LNCAP (cell line): ENCODE measurements around the gene GPR26.

Source experiments
- TF ChIP-seq, protein P1 (sequence below): fragments of 450-650 bp; IDR thresholded peaks from 2 replicates; pipeline ENCODE4 v1.5.1; 2017; ENCODE audit warnings: mild to moderate bottlenecking

GPR26 gene

DNA sequence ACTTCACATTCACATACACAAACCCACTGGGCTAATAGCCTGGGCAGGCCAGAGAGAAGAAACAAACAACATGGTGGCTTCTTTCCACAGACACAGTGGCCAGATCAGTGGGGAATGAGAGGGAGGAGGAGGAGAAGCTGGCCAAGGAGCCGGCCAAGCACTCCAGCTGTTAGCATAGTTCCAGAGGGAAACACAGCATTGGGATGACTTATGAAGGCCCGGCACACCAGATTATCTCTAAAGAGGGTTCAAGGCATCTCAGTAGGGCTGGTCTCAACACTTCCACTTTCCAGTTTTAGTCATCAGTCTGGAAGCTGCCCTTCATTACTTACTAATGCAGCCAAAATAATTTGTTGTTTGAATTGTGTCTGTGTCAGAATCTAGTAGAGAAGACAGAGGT, 42.1 kb upstream of the GPR26 start:
- TF ChIP-seq, protein P1, sequence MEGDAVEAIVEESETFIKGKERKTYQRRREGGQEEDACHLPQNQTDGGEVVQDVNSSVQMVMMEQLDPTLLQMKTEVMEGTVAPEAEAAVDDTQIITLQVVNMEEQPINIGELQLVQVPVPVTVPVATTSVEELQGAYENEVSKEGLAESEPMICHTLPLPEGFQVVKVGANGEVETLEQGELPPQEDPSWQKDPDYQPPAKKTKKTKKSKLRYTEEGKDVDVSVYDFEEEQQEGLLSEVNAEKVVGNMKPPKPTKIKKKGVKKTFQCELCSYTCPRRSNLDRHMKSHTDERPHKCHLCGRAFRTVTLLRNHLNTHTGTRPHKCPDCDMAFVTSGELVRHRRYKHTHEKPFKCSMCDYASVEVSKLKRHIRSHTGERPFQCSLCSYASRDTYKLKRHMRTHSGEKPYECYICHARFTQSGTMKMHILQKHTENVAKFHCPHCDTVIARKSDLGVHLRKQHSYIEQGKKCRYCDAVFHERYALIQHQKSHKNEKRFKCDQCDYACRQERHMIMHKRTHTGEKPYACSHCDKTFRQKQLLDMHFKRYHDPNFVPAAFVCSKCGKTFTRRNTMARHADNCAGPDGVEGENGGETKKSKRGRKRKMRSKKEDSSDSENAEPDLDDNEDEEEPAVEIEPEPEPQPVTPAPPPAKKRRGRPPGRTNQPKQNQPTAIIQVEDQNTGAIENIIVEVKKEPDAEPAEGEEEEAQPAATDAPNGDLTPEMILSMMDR = no peak

DNA sequence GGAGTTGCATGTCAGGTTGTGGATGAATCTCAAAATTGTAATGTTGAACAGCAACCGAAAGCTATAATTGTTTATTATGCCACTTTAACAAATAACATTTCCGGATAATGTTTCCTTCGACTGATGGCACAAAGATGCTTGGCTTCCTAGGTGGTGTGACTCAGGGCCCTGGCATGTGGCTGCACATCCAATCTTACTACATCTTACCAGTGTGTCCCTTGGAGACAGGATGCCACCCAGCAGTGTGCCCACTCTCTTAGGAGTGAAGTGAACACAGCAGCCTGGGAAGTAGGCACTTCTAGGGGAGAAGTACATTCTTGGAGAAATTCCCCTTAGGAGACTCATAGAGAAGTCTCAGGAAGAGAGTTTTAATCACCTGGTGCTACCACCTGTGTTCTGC, 33.0 kb upstream of the GPR26 start:
- TF ChIP-seq, protein P1 = no peak

DNA sequence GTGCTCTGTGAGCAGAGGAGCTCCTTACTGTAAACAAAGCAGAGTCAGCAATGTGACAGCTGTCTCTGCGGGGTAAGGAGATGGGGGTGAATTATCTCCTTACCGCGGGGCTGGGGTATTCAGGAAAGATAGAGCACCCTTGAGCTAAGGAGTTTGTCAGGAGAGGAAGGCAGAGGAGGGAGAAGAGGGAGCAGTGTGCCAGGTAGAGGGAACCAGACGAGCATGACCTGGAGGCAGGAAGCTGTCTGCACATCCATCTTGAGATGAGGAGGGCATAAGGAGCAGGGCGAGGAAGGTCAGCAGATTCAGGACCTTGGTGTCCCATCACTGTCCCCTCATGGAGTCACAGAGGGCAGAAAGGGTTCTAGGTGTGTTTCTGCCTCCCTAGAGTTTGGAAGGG, 32.5 kb upstream of the GPR26 start:
- TF ChIP-seq, protein P1 = no peak

DNA sequence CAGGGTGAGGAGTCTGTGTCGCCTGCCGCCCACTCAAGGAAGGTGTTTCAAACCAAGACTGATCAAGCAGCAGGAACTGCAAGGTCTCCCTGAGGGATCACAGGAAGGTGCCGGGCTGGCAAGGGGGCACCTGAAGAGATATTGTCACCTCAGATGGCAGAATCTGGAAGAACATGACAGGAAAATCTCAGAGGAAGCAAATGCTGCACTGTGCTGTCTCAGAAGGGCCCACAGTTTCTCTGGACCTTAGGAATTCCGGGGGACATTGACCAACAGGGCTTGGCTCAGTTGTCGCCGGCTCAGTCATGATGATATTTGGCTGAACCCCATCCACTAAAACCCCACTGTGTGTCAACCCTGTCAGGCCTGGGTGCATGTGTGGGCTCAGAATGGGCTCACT, 31.9 kb upstream of the GPR26 start:
- TF ChIP-seq, protein P1 = no peak

DNA sequence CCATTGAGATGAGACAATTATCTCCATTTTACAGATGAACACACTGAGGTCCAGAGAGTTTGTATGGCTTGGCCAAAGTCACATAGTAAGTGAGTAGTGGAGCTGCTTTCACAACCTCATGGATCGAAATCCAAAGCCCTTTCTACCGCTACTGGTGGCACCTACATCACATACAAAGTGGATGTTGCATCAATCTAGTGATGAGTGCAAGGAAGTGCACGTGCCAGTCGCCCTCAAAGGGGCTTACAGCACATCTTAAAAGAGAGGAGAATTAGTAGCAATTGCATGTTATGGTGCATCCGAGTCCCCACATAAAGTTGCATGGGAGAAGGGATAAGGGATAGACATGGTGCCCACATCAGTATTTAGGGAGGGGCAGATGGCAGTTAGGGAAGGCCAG, 31.0 kb upstream of the GPR26 start:
- TF ChIP-seq, protein P1 = no peak

DNA sequence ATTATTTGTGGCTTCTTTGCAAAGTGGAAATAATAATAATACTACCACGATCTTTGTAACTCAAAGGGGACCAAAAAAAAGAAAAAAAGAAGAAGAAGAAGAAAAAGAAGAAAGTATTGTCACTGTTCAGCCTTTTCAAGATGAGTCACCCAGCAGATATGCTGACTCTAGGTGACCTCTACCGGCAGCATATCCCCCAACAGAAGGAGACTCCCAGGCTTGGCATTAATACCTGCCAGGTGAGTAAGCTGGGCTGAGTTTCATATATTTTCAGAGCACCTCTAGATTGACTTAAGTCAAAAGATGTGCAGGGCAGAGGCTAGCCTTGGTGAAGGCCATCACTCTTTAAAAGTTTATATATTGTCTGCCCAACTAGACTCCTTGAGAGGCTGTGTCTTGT, 30.4 kb upstream of the GPR26 start:
- TF ChIP-seq, protein P1 = no peak

DNA sequence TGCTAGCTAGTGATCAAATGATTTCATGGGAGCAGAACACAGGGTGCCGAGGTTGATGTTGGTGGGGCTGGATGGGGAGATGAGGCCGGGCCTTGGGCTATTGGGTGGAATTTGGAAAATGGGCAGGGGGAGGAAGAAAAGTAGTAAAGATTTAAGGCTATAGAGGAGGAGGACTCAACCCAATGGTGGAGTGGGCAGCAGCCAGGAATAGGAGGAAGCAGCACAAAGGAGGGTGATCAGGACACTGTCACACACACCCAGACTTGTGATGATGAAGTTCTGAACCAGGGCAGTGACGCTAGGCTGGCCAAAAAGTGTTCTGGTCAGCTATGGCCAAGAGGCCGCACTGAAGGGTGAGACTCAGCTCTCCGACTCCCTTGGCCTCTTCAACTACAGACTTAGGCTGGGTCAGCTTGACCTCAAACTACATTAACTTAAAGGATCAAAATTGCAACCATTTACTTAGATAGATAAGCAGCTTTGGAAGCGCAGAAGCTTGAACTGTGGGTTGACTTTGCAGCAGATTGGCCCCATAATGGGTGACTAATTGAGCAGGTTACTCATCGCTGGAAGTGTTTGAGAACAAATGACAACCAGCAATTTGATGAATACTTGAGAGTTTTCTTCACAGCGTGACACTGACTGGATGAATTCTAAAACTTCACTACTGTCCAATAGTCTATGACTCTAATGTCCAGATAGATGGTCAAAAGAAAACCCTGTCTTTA, 29.4 kb upstream of the GPR26 start:
- TF ChIP-seq, protein P1 = no peak
